Activated naive CD4-positive, alpha-beta T cell treated with anti-CD3 and anti-CD28 coated beads for 36 hours (primary cell): ENCODE data around the gene CYP2E1. TPM values are rescaled to one million over a fixed set of nuclear protein-coding genes. Genes with fewer than 3 reads are reported as not detected.
"Not testable (repeated sequence)": the region's sequence is repeated elsewhere in the genome, so short reads cannot be mapped to it uniquely, and the experiment has no call there.

ENCODE experiments used
- CTCF ChIA-PET: fragments of 350-600 bp; sonication (Branson Sonifier 250); formaldehyde crosslinking; loops from one replicate; lab custom pipeline; 2021; ENCODE audit warnings: antibody characterized with exemption; lab: Charles Lee
- DNase-seq: peaks from one replicate; pipeline ENCODE4 v3.0.0-alpha.2; 2020
- H3K27ac Mint-ChIP-seq: one replicate; pipeline ENCODE4 v1.8.0; 2021; ENCODE audit warnings: mild to moderate bottlenecking, mixed read lengths
- H3K27me3 Mint-ChIP-seq: one replicate; pipeline ENCODE4 v1.8.0; 2021; ENCODE audit warnings: low read depth, mixed read lengths
- H3K36me3 Mint-ChIP-seq: one replicate; pipeline ENCODE4 v1.8.0; 2021; ENCODE audit warnings: low read depth, mixed read lengths
- H3K4me1 Mint-ChIP-seq: one replicate; pipeline ENCODE4 v1.8.0; 2021; ENCODE audit warnings: low read depth, mixed read lengths
- H3K4me3 Mint-ChIP-seq: one replicate; pipeline ENCODE4 v1.8.0; 2021; ENCODE audit warnings: mild to moderate bottlenecking, moderate library complexity, mixed read lengths
- H3K9me3 Mint-ChIP-seq: one replicate; pipeline ENCODE4 v1.8.0; 2021; ENCODE audit warnings: mixed read lengths
- intact Hi-C: fragments of 100-400 bp; cut with micrococcal nuclease; formaldehyde crosslinking; loops from one replicate; pipeline ENCODE4 v1.15.1; 2023
- total RNA-seq, 2 experiments: library from RNA; stranded (reverse); gene quantifications; one replicate each; pipeline ENCODE4 v1.2.3, GENCODE V29; 2021

The CYP2E1 gene
- total RNA-seq, 2 experiments from 2014 or later = 0.42 TPM; not detected in 1

DNA sequence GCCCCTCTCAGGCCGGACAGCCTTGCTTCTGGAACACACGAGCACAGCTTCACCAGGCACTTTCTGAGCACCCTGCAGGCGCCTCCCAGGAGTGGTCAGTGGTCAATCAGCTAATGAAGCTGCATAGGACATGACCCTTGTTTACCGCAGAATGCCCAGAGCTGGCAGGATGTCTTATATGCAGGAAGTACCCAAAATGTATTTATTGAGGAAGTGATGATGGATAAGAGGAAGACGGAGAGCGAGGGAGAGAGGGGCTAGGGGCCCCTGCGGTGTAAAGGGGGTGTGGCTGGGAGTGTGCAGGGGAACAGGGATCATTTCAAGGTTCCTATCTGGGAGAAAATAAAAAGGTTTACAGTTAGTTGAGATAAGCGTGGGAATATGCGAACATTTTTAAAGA is 3.3 kb downstream of the CYP2E1 start:
- no peak overlapping the region for H3K4me3 Mint-ChIP-seq

GRCh38 chr10:133532871-133533270 is 5.7 kb downstream of the CYP2E1 start:
- no peak overlapping the region for H3K4me3 Mint-ChIP-seq
- H3K9me3 Mint-ChIP-seq = no peaks in the 10 kb centered on the region
- peaks cover 18% of the 10 kb centered on the region for H3K4me1 Mint-ChIP-seq
- no peak overlapping the region for H3K27ac Mint-ChIP-seq
- H3K36me3 Mint-ChIP-seq = no peaks in the 10 kb centered on the region
- intact Hi-C loops = no loop called here
- DNase-seq = no peak
- CTCF ChIA-PET = no interaction called here
- peaks cover 34% of the 10 kb centered on the region for H3K27me3 Mint-ChIP-seq

More for the DNA sequence above, 3.3 kb downstream of the CYP2E1 start:
- Mint-ChIP-seq H3K36me3 (no peaks in the 10 kb centered on the region), H3K4me1 (peaks cover 18% of the 10 kb centered on the region), H3K9me3 (no peaks in the 10 kb centered on the region), H3K27ac (no peak overlapping the region), H3K27me3 (peaks cover 48% of the 10 kb centered on the region)
- no peak for DNase-seq
- intact Hi-C loops = no loop called here
- CTCF ChIA-PET = no interaction called here

- Mint-ChIP-seq H3K4me3 (no peak overlapping the region), H3K27ac (no peak overlapping the region), H3K36me3 (no peaks in the 10 kb centered on the region), H3K4me1 (peaks cover 9% of the 10 kb centered on the region), H3K27me3 (peaks cover 22% of the 10 kb centered on the region), H3K9me3 (no peaks in the 10 kb centered on the region)
- DNase-seq = no peak
- CTCF ChIA-PET = no interaction called here
- intact Hi-C loops = no loop called here
Measured at GRCh38 chr10:133534417-133534816, 7.3 kb downstream of the CYP2E1 start.

DNA sequence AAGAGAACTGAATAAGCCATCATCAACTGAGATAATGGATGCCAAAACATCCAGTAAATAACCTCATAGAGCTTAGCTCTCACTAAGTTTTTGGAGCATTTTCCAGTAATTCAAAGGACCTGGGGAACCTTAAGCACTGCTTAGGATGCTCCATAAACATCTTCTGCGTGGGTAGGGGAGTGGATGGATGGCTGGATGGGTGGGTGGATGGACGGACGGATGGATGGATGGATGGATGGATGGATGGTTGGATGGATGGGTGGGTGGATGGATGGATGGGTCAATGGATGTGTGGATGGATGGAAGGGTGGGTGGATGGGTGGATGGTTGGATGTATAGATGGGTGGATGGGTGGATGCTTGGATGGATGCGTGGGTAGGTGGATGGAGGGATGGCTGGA is 9.0 kb downstream of the CYP2E1 start:
- intact Hi-C loops = no loop called here
- no peak overlapping the region for H3K4me3 Mint-ChIP-seq
- no peaks in the 10 kb centered on the region for H3K36me3 Mint-ChIP-seq
- H3K9me3 Mint-ChIP-seq = no peaks in the 10 kb centered on the region
- CTCF ChIA-PET = interaction anchor here (0.9 kb wide), 1 partner anchor 16 kb away, joined by 4 read pairs; no protein-coding TSS in a partner anchor
- peaks cover 6% of the 10 kb centered on the region for H3K27me3 Mint-ChIP-seq
- H3K27ac Mint-ChIP-seq = no peak overlapping the region
- no peak for DNase-seq
- no peaks in the 10 kb centered on the region for H3K4me1 Mint-ChIP-seq

DNA sequence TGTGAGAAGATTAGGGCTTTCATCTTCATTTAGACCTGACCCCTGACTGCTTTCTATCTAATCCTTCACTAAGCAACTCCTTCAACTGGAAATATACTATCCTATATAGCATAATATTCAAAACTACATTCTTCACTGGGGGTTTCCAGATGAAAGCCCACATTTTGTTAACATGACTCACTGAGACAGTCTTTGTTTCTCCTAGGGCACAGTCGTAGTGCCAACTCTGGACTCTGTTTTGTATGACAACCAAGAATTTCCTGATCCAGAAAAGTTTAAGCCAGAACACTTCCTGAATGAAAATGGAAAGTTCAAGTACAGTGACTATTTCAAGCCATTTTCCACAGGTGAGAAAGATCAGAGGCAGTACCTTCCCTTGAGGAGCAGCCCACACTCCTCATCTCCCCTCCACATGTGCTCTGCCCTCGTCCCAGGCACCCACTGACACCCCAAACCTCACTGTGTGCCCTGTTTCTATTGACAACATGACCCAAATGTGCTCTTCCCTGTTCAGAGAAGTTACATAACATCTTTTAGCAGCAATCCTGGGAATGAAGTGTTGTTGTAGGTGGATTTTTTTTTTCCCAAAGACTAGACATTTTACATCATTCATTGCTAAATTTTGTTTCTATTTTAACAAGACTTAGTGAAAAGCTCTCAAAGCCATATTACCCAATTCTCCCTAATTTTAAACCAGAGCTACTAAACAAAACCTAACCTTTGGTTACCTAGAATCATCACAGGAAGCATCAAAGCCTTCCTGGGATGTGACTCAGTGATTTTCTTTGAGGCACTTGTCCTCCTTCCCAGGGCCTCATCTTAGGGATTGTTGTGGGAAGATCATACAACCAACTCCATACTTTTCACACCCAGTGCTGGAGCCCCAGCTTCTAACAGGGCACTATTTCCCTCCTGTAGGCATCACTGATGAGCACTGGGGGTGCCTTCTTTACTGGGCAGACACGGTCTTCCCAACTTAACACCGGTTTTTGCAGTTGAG is 10.7 kb downstream of the CYP2E1 start:
- intact Hi-C loops = no loop called here
- no peaks in the 10 kb centered on the region for H3K9me3 Mint-ChIP-seq
- peaks cover 3% of the 10 kb centered on the region for H3K27me3 Mint-ChIP-seq
- H3K4me1 Mint-ChIP-seq = no peaks in the 10 kb centered on the region
- CTCF ChIA-PET = no interaction called here
- no peaks in the 10 kb centered on the region for H3K36me3 Mint-ChIP-seq
- H3K27ac Mint-ChIP-seq = no peak overlapping the region
- no peak for DNase-seq
- no peak overlapping the region for H3K4me3 Mint-ChIP-seq

DNA sequence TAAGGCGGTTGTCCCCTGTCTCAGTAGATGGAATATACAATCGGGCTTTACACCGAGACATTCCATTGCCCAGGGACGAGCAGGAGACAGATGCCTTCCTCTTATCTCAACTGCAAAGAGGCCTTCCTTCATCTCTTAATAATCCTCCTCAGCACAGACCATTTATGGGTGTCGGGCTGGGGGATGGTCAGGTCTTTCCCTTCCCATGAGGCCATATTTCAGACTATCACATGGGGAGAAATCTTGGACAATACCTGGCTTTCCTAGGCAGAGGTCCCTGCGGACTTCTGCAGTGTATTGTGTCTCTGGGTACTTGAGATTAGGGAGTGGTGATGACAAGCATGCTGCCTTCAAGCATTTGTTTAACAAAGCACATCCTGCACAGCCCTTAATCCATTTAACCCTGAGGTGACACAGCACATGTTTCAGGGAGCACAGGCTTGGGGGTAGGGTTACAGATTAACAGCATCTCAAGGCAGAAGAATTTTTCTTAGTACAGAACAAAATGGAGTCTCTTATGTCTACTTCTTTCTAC is 14.3 kb downstream of the CYP2E1 start:
- H3K4me1 Mint-ChIP-seq, H3K9me3 Mint-ChIP-seq, H3K27ac Mint-ChIP-seq, H3K4me3 Mint-ChIP-seq, intact Hi-C loops, CTCF ChIA-PET, DNase-seq, H3K27me3 Mint-ChIP-seq, H3K36me3 Mint-ChIP-seq: not testable (repeated sequence)

GRCh38 chr10:133544506-133544905 is 17.3 kb downstream of the CYP2E1 start:
- intact Hi-C loops = no loop called here
- DNase-seq = no peak
- Mint-ChIP-seq H3K4me1 (peaks cover 7% of the 10 kb centered on the region), H3K4me3 (no peak overlapping the region), H3K27me3 (peaks cover 32% of the 10 kb centered on the region), H3K36me3 (peaks cover 8% of the 10 kb centered on the region), H3K27ac (no peak overlapping the region), H3K9me3 (peaks cover 15% of the 10 kb centered on the region)
- CTCF ChIA-PET = no interaction called here

- Mint-ChIP-seq H3K4me3 (no peak overlapping the region), H3K4me1 (no peaks in the 10 kb centered on the region), H3K27me3 (peaks cover 17% of the 10 kb centered on the region), H3K27ac (no peak overlapping the region), H3K36me3 (no peaks in the 10 kb centered on the region), H3K9me3 (peaks cover 1% of the 10 kb centered on the region)
- CTCF ChIA-PET = interaction anchor here (1.0 kb wide), 1 partner anchor 60 kb away, joined by 3 read pairs; no protein-coding TSS in a partner anchor
- no peak for DNase-seq
- intact Hi-C loops = no loop called here
Measured at GRCh38 chr10:133554600-133554999, 27.4 kb downstream of the CYP2E1 start.

DNA sequence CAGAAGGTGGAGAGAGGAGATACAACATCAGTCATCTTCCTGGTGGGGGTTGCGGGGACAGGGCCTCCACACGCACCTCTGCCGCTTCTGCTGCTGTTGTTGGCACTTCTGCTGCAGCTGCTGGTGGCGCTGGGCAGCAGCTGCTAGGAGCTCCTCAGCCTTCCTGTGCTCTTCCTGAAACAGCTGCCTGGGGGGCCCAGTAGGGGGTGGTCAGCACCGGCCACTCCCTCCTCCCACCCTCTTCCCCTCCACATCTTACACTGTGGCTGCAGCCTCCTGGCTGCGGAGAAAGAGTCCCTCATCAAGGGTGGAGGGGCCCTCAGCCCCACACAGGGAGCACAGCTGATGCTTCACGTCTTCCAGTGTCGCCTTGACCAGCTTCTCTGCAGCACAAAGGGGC is 28.4 kb downstream of the CYP2E1 start:
- CTCF ChIA-PET = no interaction called here
- Mint-ChIP-seq H3K27ac (no peak overlapping the region), H3K27me3 (peaks cover 13% of the 10 kb centered on the region), H3K36me3 (no peaks in the 10 kb centered on the region), H3K4me1 (no peaks in the 10 kb centered on the region), H3K4me3 (no peak overlapping the region), H3K9me3 (no peaks in the 10 kb centered on the region)
- DNase-seq = no peak
- intact Hi-C loops = no loop called here

GRCh38 chr10:133557381-133557780 is 30.2 kb downstream of the CYP2E1 start:
- CTCF ChIA-PET = no interaction called here
- no peaks in the 10 kb centered on the region for H3K4me1 Mint-ChIP-seq
- H3K36me3 Mint-ChIP-seq = no peaks in the 10 kb centered on the region
- intact Hi-C loops = no loop called here
- no peaks in the 10 kb centered on the region for H3K9me3 Mint-ChIP-seq
- H3K27me3 Mint-ChIP-seq = peaks cover 11% of the 10 kb centered on the region
- DNase-seq = no peak
- no peak overlapping the region for H3K27ac Mint-ChIP-seq
- no peak overlapping the region for H3K4me3 Mint-ChIP-seq

- H3K4me3 Mint-ChIP-seq = no peak overlapping the region
- H3K36me3 Mint-ChIP-seq = no peaks in the 10 kb centered on the region
- no peak overlapping the region for H3K27ac Mint-ChIP-seq
- no peak for DNase-seq
- intact Hi-C loops = no loop called here
- H3K27me3 Mint-ChIP-seq = peaks cover 5% of the 10 kb centered on the region
- no peaks in the 10 kb centered on the region for H3K9me3 Mint-ChIP-seq
- CTCF ChIA-PET = no interaction called here
- no peaks in the 10 kb centered on the region for H3K4me1 Mint-ChIP-seq
Measured at GRCh38 chr10:133559216-133559615, 32.1 kb downstream of the CYP2E1 start.

GRCh38 chr10:133564816-133565215 is 37.7 kb downstream of the CYP2E1 start:
- Mint-ChIP-seq H3K9me3 (peaks cover 3% of the 10 kb centered on the region), H3K4me1 (no peaks in the 10 kb centered on the region), H3K27ac (no peak overlapping the region), H3K4me3 (no peak overlapping the region), H3K27me3 (peaks cover 9% of the 10 kb centered on the region), H3K36me3 (no peaks in the 10 kb centered on the region)
- DNase-seq = no peak
- CTCF ChIA-PET = no interaction called here
- intact Hi-C loops = no loop called here
